Smooth muscle cell of the brain vasculature (primary cell): Measurements from ENCODE around the gene SYT9.
"Not testable (repeated sequence)": the region's sequence is repeated elsewhere in the genome, so short reads cannot be mapped to it uniquely, and the experiment has no call there.

Experiments used
- DNase-seq: peaks from one replicate; pipeline ENCODE4 v3.0.0-alpha.2; 2012; ENCODE audit warnings: low read depth, low spot score

Gene SYT9

GRCh38 chr11:7272373-7272772 is 20.7 kb downstream of the SYT9 start:
- DNase-seq, result no peak

GRCh38 chr11:7275133-7275532 is 23.4 kb downstream of the SYT9 start:
- DNase-seq, result no peak

- no peak for DNase-seq
These were observed 26.7 kb downstream of the SYT9 start for GRCh38 chr11:7278314-7278917.

GRCh38 chr11:7279676-7280075 is 28.0 kb downstream of the SYT9 start:
- DNase-seq, result no peak

- no peak for DNase-seq
These were observed 29.4 kb downstream of the SYT9 start for GRCh38 chr11:7281079-7281478.

GRCh38 chr11:7281809-7282208 is 30.1 kb downstream of the SYT9 start:
- DNase-seq, result no peak

GRCh38 chr11:7286178-7286577 is 34.5 kb downstream of the SYT9 start:
- DNase-seq, result no peak

GRCh38 chr11:7291100-7291829 is 39.6 kb downstream of the SYT9 start:
- no peak for DNase-seq

- no peak for DNase-seq
These were observed 41.2 kb downstream of the SYT9 start for GRCh38 chr11:7292922-7293321.

GRCh38 chr11:7299393-7299792 is 47.7 kb downstream of the SYT9 start:
- DNase-seq, result no peak

GRCh38 chr11:7300281-7300680 is 48.6 kb downstream of the SYT9 start:
- no peak for DNase-seq

- DNase-seq, result no peak
These were observed 51.4 kb downstream of the SYT9 start for GRCh38 chr11:7303146-7303545.

GRCh38 chr11:7306900-7307299 is 55.2 kb downstream of the SYT9 start:
- DNase-seq, result no peak

GRCh38 chr11:7307836-7308235 is 56.1 kb downstream of the SYT9 start:
- no peak for DNase-seq

- no peak for DNase-seq
These were observed 60.2 kb downstream of the SYT9 start for GRCh38 chr11:7311903-7312302.

- DNase-seq, result no peak
These were observed 63.3 kb downstream of the SYT9 start for GRCh38 chr11:7314811-7315604.

- DNase-seq, result no peak
These were observed 67.8 kb downstream of the SYT9 start for GRCh38 chr11:7319501-7319900.

GRCh38 chr11:7320306-7320705 is 68.6 kb downstream of the SYT9 start:
- DNase-seq, result no peak

- DNase-seq, result no peak
These were observed 70.1 kb downstream of the SYT9 start for GRCh38 chr11:7321473-7322450.

- DNase-seq, result no peak
These were observed 80.7 kb downstream of the SYT9 start for GRCh38 chr11:7332451-7332850.

GRCh38 chr11:7332962-7333361 is 81.3 kb downstream of the SYT9 start:
- DNase-seq, result no peak

- not testable (repeated sequence) for DNase-seq
These were observed 83.7 kb downstream of the SYT9 start for GRCh38 chr11:7335442-7335841.
